NCI-H1048 (cell line): Measurements from ENCODE around the gene CD300LF.

ENCODE experiments used
- DNase-seq: peaks from one replicate; lab custom pipeline; 2025; lab: John Stamatoyannopoulos, UW

The CD300LF gene

GRCh38 chr17:74729866-74730265, 17.1 kb upstream of the CD300LF start:
- DNase-seq, result no peak

GRCh38 chr17:74729368-74729767, 16.6 kb upstream of the CD300LF start:
- no peak for DNase-seq

GRCh38 chr17:74728702-74729075, 16.0 kb upstream of the CD300LF start:
- no peak for DNase-seq

GRCh38 chr17:74728033-74728701, 15.4 kb upstream of the CD300LF start:
- DNase-seq, result no peak

GRCh38 chr17:74725111-74725510, 12.4 kb upstream of the CD300LF start:
- no peak for DNase-seq

GRCh38 chr17:74723891-74724290, 11.2 kb upstream of the CD300LF start:
- no peak for DNase-seq

GRCh38 chr17:74722782-74723181, 10.1 kb upstream of the CD300LF start:
- DNase-seq, result no peak

GRCh38 chr17:74720506-74720905, 7.8 kb upstream of the CD300LF start:
- DNase-seq, result no peak

- DNase-seq, result no peak
Observed at GRCh38 chr17:74715144-74715543, 2.4 kb upstream of the CD300LF start.

- no peak for DNase-seq
Observed at GRCh38 chr17:74713171-74713755, 540 bp upstream of the CD300LF start.

GRCh38 chr17:74712301-74712700, 422 bp downstream of the CD300LF start:
- DNase-seq, result no peak

GRCh38 chr17:74711058-74711824, 1.5 kb downstream of the CD300LF start:
- no peak for DNase-seq

- DNase-seq, result no peak
Observed at GRCh38 chr17:74704544-74704943, 8.2 kb downstream of the CD300LF start.

GRCh38 chr17:74703311-74703710, 9.4 kb downstream of the CD300LF start:
- no peak for DNase-seq

- DNase-seq, result no peak
Observed at GRCh38 chr17:74702116-74702871, 10.4 kb downstream of the CD300LF start.

GRCh38 chr17:74699236-74699635, 13.5 kb downstream of the CD300LF start:
- DNase-seq, result no peak

- no peak for DNase-seq
Observed at GRCh38 chr17:74698069-74698468, 14.7 kb downstream of the CD300LF start.

- no peak for DNase-seq
Observed at GRCh38 chr17:74697515-74697914, 15.2 kb downstream of the CD300LF start.

- DNase-seq, result no peak
Observed at GRCh38 chr17:74695629-74696028, 17.1 kb downstream of the CD300LF start.

GRCh38 chr17:74694081-74694480, 18.6 kb downstream of the CD300LF start:
- no peak for DNase-seq

- no peak for DNase-seq
Observed at GRCh38 chr17:74691151-74691550, 21.6 kb downstream of the CD300LF start.

- DNase-seq, result no peak
Observed at GRCh38 chr17:74690409-74690825, 22.3 kb downstream of the CD300LF start.

- DNase-seq, result no peak
Observed at GRCh38 chr17:74687886-74688285, 24.8 kb downstream of the CD300LF start.
